Coronary artery (tissue), 2 donors: Measurements from ENCODE around the gene CEP164.

Source experiments
- DNase-seq: peaks from one replicate; pipeline ENCODE4 v3.0.0-alpha.2; 2017; ENCODE audit warnings: low spot score
- H3K27ac ChIP-seq, 2 donors: fragments of 200-600 bp; sonication (generic); one replicate each; pipeline ENCODE4 v1.5.1; 2016 to 2019
- H3K4me3 ChIP-seq: fragments of 200-600 bp; sonication (generic); 2 replicates; pipeline ENCODE4 v1.5.1; 2016; ENCODE audit warnings: mild to moderate bottlenecking, moderate library complexity
- CTCF ChIP-seq: fragments of 200-600 bp; sonication (generic); IDR thresholded peaks from one replicate; pipeline ENCODE4 v1.5.1; 2019; ENCODE audit warnings: antibody characterized with exemption

The CEP164 gene

GRCh38 chr11:117286588-117286987 lies 41.1 kb upstream of the CEP164 start:
- no peak overlapping the region for H3K27ac ChIP-seq
- TF ChIP-seq CTCF: no peak
- DNase-seq: no peak
- H3K4me3 ChIP-seq: no peak overlapping the region

DNA sequence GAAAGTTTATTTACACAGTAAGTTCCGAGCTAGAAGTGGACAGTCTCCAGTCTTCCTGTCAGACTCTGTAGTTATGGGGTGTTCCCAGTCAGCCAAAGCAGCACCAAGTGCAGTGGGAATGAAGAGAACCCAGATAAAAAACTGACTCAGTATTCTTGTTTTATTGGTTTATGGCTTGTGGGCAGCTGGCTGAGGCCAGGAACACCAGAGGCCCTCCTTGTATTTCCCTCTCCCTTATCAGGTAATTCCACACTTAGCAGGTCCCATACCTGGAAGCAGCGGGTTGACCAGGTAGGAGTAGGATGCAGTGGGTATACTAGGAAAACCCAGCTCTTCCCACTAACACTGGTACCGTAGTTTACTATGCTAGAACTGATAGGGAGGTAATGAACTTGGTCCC lies 40.0 kb upstream of the CEP164 start:
- Histone ChIP-seq H3K4me3 (no peak overlapping the region), H3K27ac (no peak overlapping the region)
- TF ChIP-seq CTCF: no peak
- no peak for DNase-seq

DNA sequence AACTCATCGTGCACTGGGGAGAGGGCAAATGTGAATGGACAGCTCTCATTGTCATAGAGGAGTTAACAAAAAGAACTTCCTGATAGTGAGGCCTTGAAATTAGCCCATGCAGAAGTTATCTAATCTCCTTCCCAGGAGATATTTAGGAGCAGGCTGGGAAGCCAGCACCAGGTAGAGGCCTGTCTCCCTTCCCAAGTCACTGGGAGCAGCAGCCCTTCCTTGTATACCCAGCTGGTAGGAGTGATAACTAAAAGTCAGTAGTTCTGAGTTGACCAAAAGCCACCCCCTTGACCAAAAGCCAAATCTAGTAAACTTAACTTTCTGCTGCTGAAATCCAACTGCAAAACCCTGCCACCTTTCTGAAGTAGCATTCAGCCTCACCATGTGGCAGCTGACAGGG lies 37.9 kb upstream of the CEP164 start:
- no peak for DNase-seq
- H3K27ac ChIP-seq: no peak overlapping the region
- no peak for TF ChIP-seq CTCF
- no peak overlapping the region for H3K4me3 ChIP-seq

GRCh38 chr11:117290809-117291396 lies 36.8 kb upstream of the CEP164 start, which contains the start of gene BACE1-AS:
BACE1-AS (plus strand) TSS chr11:117291346.
- DNase-seq: no peak
- H3K27ac ChIP-seq: no peak within 1 kb of the TSS
- no peak for TF ChIP-seq CTCF
- H3K4me3 ChIP-seq: no peak within 1 kb of the TSS

GRCh38 chr11:117292616-117293015 lies 35.0 kb upstream of the CEP164 start:
- Histone ChIP-seq H3K27ac (no peak overlapping the region), H3K4me3 (no peak overlapping the region)
- no peak for TF ChIP-seq CTCF
- DNase-seq: no peak

GRCh38 chr11:117295438-117296137 lies 32.1 kb upstream of the CEP164 start:
- H3K27ac ChIP-seq: no peak overlapping the region
- no peak for DNase-seq
- no peak for TF ChIP-seq CTCF
- no peak overlapping the region for H3K4me3 ChIP-seq

DNA sequence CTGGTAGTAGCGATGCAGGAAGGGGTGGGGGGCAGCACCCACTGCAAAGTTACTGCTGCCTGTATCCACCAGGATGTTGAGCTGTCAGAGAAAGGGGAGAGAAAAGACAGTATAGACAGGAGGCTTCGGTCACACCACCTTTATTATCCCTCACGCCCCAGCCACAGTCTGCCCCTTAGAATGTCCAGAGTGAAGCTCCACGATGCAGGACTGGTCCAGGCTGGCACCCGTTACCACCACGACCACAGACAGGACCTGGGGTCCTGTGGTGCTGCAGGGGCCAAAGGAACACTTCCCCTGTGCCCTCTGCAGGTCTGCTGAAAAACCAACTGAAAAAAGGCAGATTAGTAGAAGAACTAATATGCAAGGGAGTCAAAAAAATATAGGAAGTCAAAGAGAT lies 30.8 kb upstream of the CEP164 start:
- H3K4me3 ChIP-seq: no peak overlapping the region
- no peak overlapping the region for H3K27ac ChIP-seq
- DNase-seq: no peak
- no peak for TF ChIP-seq CTCF
